ENCODE data around the gene FOXD4L1.
"Not testable (repeated sequence)": the region's sequence is repeated elsewhere in the genome, so short reads cannot be mapped to it uniquely, and the experiment has no call there.

Gene FOXD4L1

DNA sequence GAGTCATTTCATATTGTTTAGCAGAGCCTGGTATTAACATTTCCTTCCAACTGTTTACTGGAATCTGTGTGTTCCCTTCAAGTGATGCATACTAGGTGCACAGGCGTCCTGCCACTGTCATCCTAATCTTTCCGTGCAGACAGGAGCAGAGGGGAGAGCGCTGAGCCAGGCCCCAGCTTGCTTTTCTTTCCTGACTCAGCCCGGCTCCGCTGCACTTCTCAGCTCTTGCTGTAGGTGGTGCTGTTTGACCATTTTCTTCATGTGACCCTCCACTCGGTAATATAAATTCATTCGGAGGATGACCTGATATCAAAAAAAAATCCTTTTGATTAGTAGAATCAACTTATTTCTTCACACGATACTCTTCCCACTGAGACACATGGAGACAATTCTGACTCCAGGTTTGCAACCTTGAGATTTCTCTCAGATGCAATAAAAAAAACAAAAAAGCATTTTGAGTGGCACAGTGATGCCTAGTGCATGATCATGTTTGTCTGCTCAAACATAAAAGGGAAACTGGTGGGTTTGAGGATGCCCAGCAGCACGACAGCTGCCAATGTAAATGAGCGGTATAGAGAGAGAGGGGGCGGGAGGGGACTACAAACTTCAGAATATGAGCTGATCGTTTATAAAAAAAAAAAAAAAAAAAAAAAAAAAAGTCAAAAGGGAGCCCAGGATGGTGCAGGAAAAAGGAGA, 29.0 kb downstream of the FOXD4L1 start:
- DNase-seq, result not testable (repeated sequence)

GRCh38 chr2:113528126-113528525, 29.7 kb downstream of the FOXD4L1 start:
- not testable (repeated sequence) for DNase-seq

DNA sequence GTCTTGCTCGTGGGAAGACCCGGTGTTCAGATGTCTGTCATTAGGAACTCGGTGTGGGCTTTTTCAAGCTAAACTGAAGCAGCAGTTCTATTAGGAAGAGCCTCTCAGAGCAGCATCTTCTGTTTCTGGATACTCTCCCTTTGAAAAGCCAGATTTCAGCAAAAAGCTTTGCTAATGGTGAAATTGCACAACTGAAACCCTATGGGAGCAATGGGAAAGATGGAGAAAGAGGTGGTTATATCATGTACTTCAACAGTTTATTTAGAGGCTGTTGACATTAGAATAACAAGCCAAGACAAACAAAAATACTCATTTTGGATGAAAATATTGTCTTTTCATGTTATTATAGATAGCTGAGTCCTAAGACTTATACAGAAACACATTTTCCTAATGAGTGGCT, 30.4 kb downstream of the FOXD4L1 start:
- not testable (repeated sequence) for DNase-seq

DNA sequence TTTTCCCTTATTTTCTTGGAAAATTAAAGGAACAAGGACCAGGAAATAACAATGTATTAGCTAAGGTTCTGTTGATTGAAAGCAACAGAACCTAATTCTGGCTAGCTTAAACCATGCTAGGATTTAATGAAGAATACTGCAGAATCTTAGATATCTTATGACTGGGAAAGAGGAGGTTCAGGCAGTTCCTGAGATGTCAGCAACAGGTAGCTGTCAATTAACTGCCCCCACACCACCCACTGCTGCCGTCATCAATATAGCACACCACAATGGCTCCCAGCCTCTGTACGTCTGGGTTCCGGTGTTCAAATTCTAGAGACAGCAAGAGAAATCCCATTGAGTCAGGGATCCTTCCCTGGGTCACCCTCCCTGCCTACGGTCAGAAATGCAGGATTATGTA, 34.5 kb downstream of the FOXD4L1 start:
- not testable (repeated sequence) for DNase-seq

- not testable (repeated sequence) for DNase-seq
Observed at GRCh38 chr2:113536573-113536972, 38.1 kb downstream of the FOXD4L1 start.

GRCh38 chr2:113540834-113541203, 42.4 kb downstream of the FOXD4L1 start:
- not testable (repeated sequence) for DNase-seq

DNA sequence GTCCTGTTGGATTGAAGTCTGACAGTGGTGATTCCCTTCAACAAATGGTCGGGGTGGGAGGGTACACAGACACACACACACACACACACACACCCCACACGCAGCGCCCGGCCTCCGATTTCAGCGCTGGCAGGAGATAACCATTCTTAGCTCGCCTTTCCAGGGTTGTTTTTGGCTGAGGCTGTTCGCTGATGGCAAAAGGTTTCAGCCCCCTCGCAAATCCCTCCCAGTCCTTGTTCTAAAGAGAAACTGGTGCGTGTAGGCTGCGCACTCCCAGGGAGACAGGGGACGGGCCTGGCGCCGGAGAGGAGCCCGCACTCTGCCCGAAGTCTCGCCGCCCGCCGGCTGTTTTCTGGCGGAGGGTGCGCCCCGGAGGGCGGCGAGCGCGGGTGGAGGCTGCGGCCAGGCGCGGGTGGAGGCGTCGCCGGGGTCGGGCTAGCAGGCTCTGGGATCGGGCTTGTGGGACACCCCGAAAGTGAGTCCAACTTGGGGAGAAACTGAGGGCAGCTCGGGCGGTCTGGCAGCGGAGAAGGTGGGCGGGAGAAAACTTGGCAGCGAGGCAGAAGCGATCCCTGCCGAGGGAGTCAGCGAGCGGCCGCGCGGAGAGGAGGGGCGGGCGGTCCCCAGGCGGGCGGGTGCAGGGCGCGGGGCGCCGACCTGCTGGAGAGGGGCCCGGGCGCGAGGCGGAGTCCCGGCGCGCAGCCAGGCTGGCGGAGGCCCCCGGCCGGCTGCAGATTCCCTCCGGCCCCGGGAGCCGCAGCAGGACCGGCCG, 42.9 kb downstream of the FOXD4L1 start:
- DNase-seq, result peak; percentile 10

GRCh38 chr2:113541976-113542485, 43.6 kb downstream of the FOXD4L1 start:
- not testable (repeated sequence) for DNase-seq

DNA sequence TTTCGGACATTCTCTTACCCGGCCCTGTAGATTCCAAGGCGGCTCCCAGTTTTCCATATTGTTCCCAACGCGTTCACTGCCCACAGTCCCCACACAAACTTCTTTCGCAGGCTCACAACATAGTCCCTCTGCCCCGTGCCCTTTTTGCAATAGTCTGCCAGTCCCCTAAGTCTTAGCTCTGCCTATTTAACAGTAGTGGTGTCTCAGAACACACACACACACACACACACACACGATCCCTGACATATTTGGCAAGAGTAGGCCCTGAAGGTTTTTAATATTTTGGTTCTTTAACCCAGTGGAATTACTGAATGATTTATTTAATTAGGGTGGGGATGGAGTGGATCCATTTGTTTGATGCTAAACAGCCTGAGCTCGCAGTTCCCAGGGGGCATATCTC, 44.1 kb downstream of the FOXD4L1 start:
- DNase-seq, result not testable (repeated sequence)

All from CD4-positive, alpha-beta T cell treated with Interleukin-10 for 1 hour (primary cell).